CD8-positive, alpha-beta memory T cell (primary cell): ENCODE results near the gene RFPL3. TPM values are rescaled to one million over a fixed set of nuclear protein-coding genes. Genes with fewer than 3 reads are reported as not detected.
A peak's percentile ranks its signal among the peaks of the same experiment; 100 is the strongest.

Source experiments
- CTCF ChIA-PET: fragments of 350-600 bp; sonication (Branson Sonifier 250); formaldehyde crosslinking; loops from one replicate; lab custom pipeline; 2021; ENCODE audit warnings: antibody characterized with exemption; lab: Charles Lee
- POLR2A ChIA-PET: fragments of 350-600 bp; sonication (Branson Sonifier 250); formaldehyde crosslinking; loops from one replicate; lab custom pipeline; 2021; ENCODE audit warnings: antibody characterized with exemption; lab: Charles Lee
- DNase-seq, 5 donors: peaks; one replicate each; pipeline versions ENCODE4 v3.0.0 to v3.0.0-alpha.2; 2020 to 2022; ENCODE audit warnings: mixed read lengths in 1 of 5
- H3K27ac ChIP-seq: one replicate; pipeline ENCODE4 v1.7.0; 2013; ENCODE audit warnings: low read depth, mild to moderate bottlenecking, low read length, moderate library complexity
- H3K27me3 ChIP-seq: 2 replicates; pipeline ENCODE4 v1.7.0; 2013; ENCODE audit warnings: low read length, mild to moderate bottlenecking; ENCODE audit not compliant: insufficient read depth, poor library complexity, severe bottlenecking
- H3K36me3 ChIP-seq: 2 replicates; pipeline ENCODE4 v1.7.0; 2013; ENCODE audit warnings: mild to moderate bottlenecking, low read length, moderate library complexity; ENCODE audit not compliant: insufficient read depth
- H3K4me1 ChIP-seq: 2 replicates; pipeline ENCODE4 v1.7.0; 2013; ENCODE audit warnings: mild to moderate bottlenecking, low read length, moderate library complexity; ENCODE audit not compliant: insufficient read depth
- H3K4me3 ChIP-seq: 2 replicates; pipeline ENCODE4 v1.7.0; 2013; ENCODE audit warnings: mild to moderate bottlenecking, low read length
- H3K9me3 ChIP-seq: 2 replicates; pipeline ENCODE4 v1.7.0; 2013; ENCODE audit warnings: mild to moderate bottlenecking, low read length
- H3K27ac Mint-ChIP-seq, 8 donors: one replicate each; pipeline ENCODE4 v1.8.0; 2020 to 2021; ENCODE audit warnings: mixed read lengths in 8 of 8, mild to moderate bottlenecking in 6 of 8, inconsistent platforms in 3 of 8, moderate library complexity in 3 of 8
- H3K27me3 Mint-ChIP-seq, 2 donors: one replicate each; pipeline ENCODE4 v1.8.0; 2020 to 2021; ENCODE audit warnings: mixed read lengths in 2 of 2, mild to moderate bottlenecking in 1 of 2, moderate library complexity in 1 of 2
- H3K36me3 Mint-ChIP-seq, 3 donors: one replicate each; pipeline ENCODE4 v1.8.0; 2020 to 2021; ENCODE audit warnings: mixed read lengths in 3 of 3, inconsistent platforms in 1 of 3, mild to moderate bottlenecking in 1 of 3
- H3K4me1 Mint-ChIP-seq, 3 donors: one replicate each; pipeline ENCODE4 v1.8.0; 2020 to 2021; ENCODE audit warnings: mixed read lengths in 3 of 3, inconsistent platforms in 1 of 3, mild to moderate bottlenecking in 1 of 3
- H3K4me3 Mint-ChIP-seq, 7 donors: one replicate each; pipeline ENCODE4 v1.8.0; 2020 to 2021; ENCODE audit warnings: mixed read lengths in 7 of 7, mild to moderate bottlenecking in 6 of 7, moderate library complexity in 4 of 7, inconsistent platforms in 2 of 7
- H3K9me3 Mint-ChIP-seq, 5 donors: one replicate each; pipeline ENCODE4 v1.8.0; 2020 to 2022; ENCODE audit warnings: mixed read lengths in 5 of 5, mild to moderate bottlenecking in 3 of 5, moderate library complexity in 2 of 5, inconsistent platforms in 1 of 5
- polyA plus RNA-seq: library from polyadenylated mRNA; unstranded; fragments of 300-500 nt; fragmentation: Illumina TruSeq; gene quantifications from one replicate; pipeline ENCODE4 v1.2.3, GENCODE V29; 2021
- total RNA-seq, 2 experiments: library from RNA; stranded (reverse); gene quantifications; one replicate each; pipeline ENCODE4 v1.2.3, GENCODE V29; 2021

RFPL3 gene
- total and polyA plus RNA-seq, 3 experiments from 2014 or later: not detected

GRCh38 chr22:32375678-32376450 is 18.2 kb downstream of the RFPL3 start:
- no peak overlapping the region for H3K4me3 ChIP-seq
- no peaks in the 10 kb centered on the region for H3K36me3 Mint-ChIP-seq
- no peak overlapping the region for H3K4me3 Mint-ChIP-seq
- no peaks in the 10 kb centered on the region for H3K36me3 ChIP-seq
- peaks cover 0 to 2% of the 10 kb centered on the region in 2 donors for H3K27me3 Mint-ChIP-seq
- no peaks in the 10 kb centered on the region for H3K4me1 ChIP-seq
- ChIA-PET POLR2A (no interaction called here), CTCF (no interaction called here)
- H3K9me3 ChIP-seq: no peaks in the 10 kb centered on the region
- no peaks in the 10 kb centered on the region for H3K4me1 Mint-ChIP-seq
- H3K27ac ChIP-seq: no peak overlapping the region
- no peaks in the 10 kb centered on the region for H3K9me3 Mint-ChIP-seq
- H3K27me3 ChIP-seq: no peaks in the 10 kb centered on the region
- H3K27ac Mint-ChIP-seq: no peak overlapping the region
- no peak for DNase-seq

DNA sequence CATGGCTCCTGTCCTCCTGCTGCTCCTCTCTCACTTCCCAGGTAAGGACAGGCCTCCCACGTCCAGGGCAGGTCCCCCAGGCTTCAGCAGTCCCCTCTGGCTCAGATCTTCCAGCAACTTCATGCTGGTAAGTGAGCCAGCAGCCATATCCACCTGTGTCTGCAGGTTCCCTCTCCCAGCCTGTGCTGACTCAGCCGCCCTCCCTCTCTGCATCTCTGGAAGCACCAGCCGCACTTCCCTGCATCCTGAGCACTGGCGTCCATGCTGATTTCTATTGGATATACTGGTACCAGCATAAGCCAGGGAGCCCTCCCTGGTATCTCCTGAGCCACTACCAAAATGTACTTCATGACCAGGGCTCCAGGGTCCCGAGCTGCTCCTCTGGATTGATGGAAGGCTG is 19.0 kb downstream of the RFPL3 start:
- no peak for DNase-seq
- no peak overlapping the region for H3K4me3 Mint-ChIP-seq
- POLR2A ChIA-PET: no interaction called here
- H3K27me3 ChIP-seq: no peaks in the 10 kb centered on the region
- no peaks in the 10 kb centered on the region for H3K4me1 Mint-ChIP-seq
- H3K4me1 ChIP-seq: no peaks in the 10 kb centered on the region
- H3K27ac ChIP-seq: no peak overlapping the region
- no peaks in the 10 kb centered on the region for H3K36me3 ChIP-seq
- H3K27ac Mint-ChIP-seq: no peak overlapping the region
- H3K9me3 ChIP-seq: no peaks in the 10 kb centered on the region
- CTCF ChIA-PET: no interaction called here
- peaks cover 0 to 2% of the 10 kb centered on the region in 2 donors for H3K27me3 Mint-ChIP-seq
- H3K36me3 Mint-ChIP-seq: no peaks in the 10 kb centered on the region
- H3K9me3 Mint-ChIP-seq: no peaks in the 10 kb centered on the region
- H3K4me3 ChIP-seq: no peak overlapping the region

- H3K27ac ChIP-seq: no peak overlapping the region
- Mint-ChIP-seq H3K9me3 (no peaks in the 10 kb centered on the region), H3K36me3 (no peaks in the 10 kb centered on the region), H3K27ac (no peak overlapping the region), H3K27me3 (peaks cover 0 to 2% of the 10 kb centered on the region in 2 donors), H3K4me1 (no peaks in the 10 kb centered on the region), H3K4me3 (no peak overlapping the region)
- no peaks in the 10 kb centered on the region for H3K36me3 ChIP-seq
- ChIA-PET CTCF (no interaction called here), POLR2A (no interaction called here)
- no peaks in the 10 kb centered on the region for H3K4me1 ChIP-seq
- H3K9me3 ChIP-seq: no peaks in the 10 kb centered on the region
- no peaks in the 10 kb centered on the region for H3K27me3 ChIP-seq
- no peak overlapping the region for H3K4me3 ChIP-seq
- no peak for DNase-seq
Observed at GRCh38 chr22:32378707-32379272, 21.1 kb downstream of the RFPL3 start.

GRCh38 chr22:32380991-32381390 is 23.3 kb downstream of the RFPL3 start:
- Mint-ChIP-seq H3K4me3 (no peak overlapping the region), H3K27me3 (no peaks in the 10 kb centered on the region), H3K9me3 (no peaks in the 10 kb centered on the region), H3K36me3 (peaks cover 0 to 8% (median 0%) of the 10 kb centered on the region in 3 donors), H3K27ac (no peak overlapping the region), H3K4me1 (no peaks in the 10 kb centered on the region)
- no peaks in the 10 kb centered on the region for H3K4me1 ChIP-seq
- H3K36me3 ChIP-seq: no peaks in the 10 kb centered on the region
- ChIA-PET CTCF (no interaction called here), POLR2A (no interaction called here)
- DNase-seq: no peak
- H3K27me3 ChIP-seq: no peaks in the 10 kb centered on the region
- H3K9me3 ChIP-seq: no peaks in the 10 kb centered on the region
- no peak overlapping the region for H3K27ac ChIP-seq
- no peak overlapping the region for H3K4me3 ChIP-seq

DNA sequence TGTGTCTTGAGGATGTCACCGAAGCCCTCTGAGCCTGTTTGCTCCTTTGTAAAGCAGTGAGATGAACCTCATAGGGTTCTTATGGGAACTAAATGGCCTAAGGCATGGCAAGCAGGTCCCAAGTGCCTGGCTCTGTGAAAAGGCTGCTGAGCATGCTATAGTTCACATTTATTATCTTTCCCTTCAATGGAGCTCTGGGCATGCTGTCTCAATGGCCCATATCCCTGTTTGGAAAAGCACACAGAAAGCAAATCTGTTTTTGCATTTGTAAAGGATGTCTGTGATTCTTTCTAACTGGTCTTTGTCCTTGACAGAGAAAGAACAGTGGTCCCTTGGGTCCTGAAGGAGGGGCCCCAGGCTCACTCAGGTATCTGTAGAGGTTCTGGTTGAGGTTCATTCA is 28.0 kb downstream of the RFPL3 start:
- Mint-ChIP-seq H3K9me3 (no peaks in the 10 kb centered on the region), H3K27ac (no peak overlapping the region), H3K36me3 (peaks cover 0 to 49% (median 13%) of the 10 kb centered on the region in 3 donors), H3K4me3 (no peak overlapping the region), H3K27me3 (no peaks in the 10 kb centered on the region), H3K4me1 (no peaks in the 10 kb centered on the region)
- peaks cover 7% of the 10 kb centered on the region for H3K36me3 ChIP-seq
- ChIA-PET CTCF (no interaction called here), POLR2A (no interaction called here)
- no peaks in the 10 kb centered on the region for H3K4me1 ChIP-seq
- H3K4me3 ChIP-seq: no peak overlapping the region
- H3K9me3 ChIP-seq: no peaks in the 10 kb centered on the region
- DNase-seq: no peak
- H3K27ac ChIP-seq: no peak overlapping the region
- H3K27me3 ChIP-seq: no peaks in the 10 kb centered on the region

DNA sequence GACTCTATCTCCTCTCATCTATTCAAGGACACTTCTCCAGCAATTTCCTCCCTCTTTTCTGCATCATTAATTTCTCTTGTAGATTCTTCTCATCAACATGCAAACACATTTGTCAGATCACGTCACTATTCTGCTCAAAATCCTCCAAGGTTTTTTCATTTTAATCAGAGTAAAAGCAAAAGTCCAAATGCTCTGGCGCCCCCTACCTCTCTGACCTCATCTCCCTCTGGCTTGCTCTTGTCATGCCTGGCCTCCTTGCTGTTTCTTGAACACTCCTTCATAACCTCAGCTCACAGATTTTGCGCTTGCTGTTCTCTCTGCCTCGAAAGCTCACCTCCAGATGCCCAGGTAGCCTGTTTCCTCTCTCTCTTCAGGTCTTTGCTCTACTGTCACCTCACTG is 32.0 kb downstream of the RFPL3 start:
- Histone ChIP-seq H3K27me3 (no peaks in the 10 kb centered on the region), H3K27ac (no peak overlapping the region), H3K36me3 (peaks cover 28% of the 10 kb centered on the region), H3K4me3 (no peak overlapping the region), H3K9me3 (no peaks in the 10 kb centered on the region), H3K4me1 (no peaks in the 10 kb centered on the region)
- ChIA-PET POLR2A (no interaction called here), CTCF (interaction anchor here (0.7 to 1.1 kb wide), 4 partner anchors 10 to 607 kb away, joined by 3 read pairs; no protein-coding TSS in a partner anchor)
- Mint-ChIP-seq H3K27me3 (no peaks in the 10 kb centered on the region), H3K4me1 (no peaks in the 10 kb centered on the region), H3K9me3 (no peaks in the 10 kb centered on the region), H3K4me3 (no peak overlapping the region), H3K36me3 (peaks cover 4 to 86% (median 25%) of the 10 kb centered on the region in 3 donors), H3K27ac (peak overlapping the region in 3 of 8 donors; percentile 46 to 79 (median 54))
- no peak for DNase-seq

DNA sequence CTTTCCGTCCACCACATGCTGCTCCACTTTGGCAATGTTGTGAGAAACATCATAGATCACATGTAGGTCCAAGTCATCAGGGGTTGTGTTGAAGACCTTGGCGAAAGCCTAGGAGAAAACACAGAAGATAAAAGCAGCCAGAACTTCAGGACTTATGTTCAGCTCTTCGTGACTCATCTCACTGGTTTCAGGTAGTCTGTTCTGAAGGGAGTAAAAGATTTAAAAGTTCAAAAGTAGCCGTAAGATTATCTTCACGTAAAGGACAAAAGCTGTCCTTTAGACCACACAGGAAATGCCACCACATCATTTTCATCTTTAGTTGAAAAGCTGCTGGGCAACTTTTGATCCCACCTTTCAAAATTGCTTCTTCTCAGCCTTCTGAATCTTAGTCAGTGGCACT is 37.4 kb downstream of the RFPL3 start:
- peaks cover 56% of the 10 kb centered on the region for H3K36me3 ChIP-seq
- H3K27ac ChIP-seq: no peak overlapping the region
- no peak for DNase-seq
- peak overlapping the region in 2 of 8 donors; percentile 11 to 72 for H3K27ac Mint-ChIP-seq
- H3K27me3 Mint-ChIP-seq: no peaks in the 10 kb centered on the region
- no peaks in the 10 kb centered on the region for H3K9me3 ChIP-seq
- H3K27me3 ChIP-seq: no peaks in the 10 kb centered on the region
- H3K36me3 Mint-ChIP-seq: peaks cover 8 to 93% (median 31%) of the 10 kb centered on the region in 3 donors
- CTCF ChIA-PET: no interaction called here
- no peaks in the 10 kb centered on the region for H3K4me1 ChIP-seq
- no peaks in the 10 kb centered on the region for H3K4me1 Mint-ChIP-seq
- H3K9me3 Mint-ChIP-seq: no peaks in the 10 kb centered on the region
- H3K4me3 ChIP-seq: no peak overlapping the region
- H3K4me3 Mint-ChIP-seq: no peak overlapping the region
- POLR2A ChIA-PET: no interaction called here

- Mint-ChIP-seq H3K9me3 (no peaks in the 10 kb centered on the region), H3K4me1 (no peaks in the 10 kb centered on the region), H3K4me3 (no peak overlapping the region), H3K27ac (peak overlapping the region in 1 of 8 donors; percentile 13), H3K27me3 (no peaks in the 10 kb centered on the region), H3K36me3 (peaks cover 8 to 95% (median 34%) of the 10 kb centered on the region in 3 donors)
- no peak for DNase-seq
- Histone ChIP-seq H3K4me1 (no peaks in the 10 kb centered on the region), H3K27ac (no peak overlapping the region), H3K27me3 (no peaks in the 10 kb centered on the region), H3K9me3 (no peaks in the 10 kb centered on the region), H3K36me3 (peaks cover 60% of the 10 kb centered on the region), H3K4me3 (no peak overlapping the region)
- ChIA-PET CTCF (no interaction called here), POLR2A (no interaction called here)
Observed at GRCh38 chr22:32396255-32396654, 38.6 kb downstream of the RFPL3 start.
